Left renal cortex interstitium (tissue), 4 donors: ENCODE measurements around the gene GLP1R. TPM values are rescaled to one million over a fixed set of nuclear protein-coding genes. Genes with fewer than 3 reads are reported as not detected.

Experiments used
- DNase-seq, 4 donors: peaks; one replicate each; pipeline ENCODE4 v3.0.0-alpha.2; 2013; ENCODE audit warnings: low read depth in 4 of 4, low spot score in 2 of 4, missing footprints in 1 of 4
- polyA plus RNA-seq, 4 donors: library from polyadenylated mRNA; unstranded; fragments of 120-200 nt; gene quantifications; one replicate each; pipeline ENCODE4 v1.2.1, GENCODE V29; 2013; ENCODE audit not compliant: insufficient read length in 4 of 4

The GLP1R gene
- polyA plus RNA-seq, 4 donors, result 0.57 to 1.1 (median 0.78) TPM

DNA sequence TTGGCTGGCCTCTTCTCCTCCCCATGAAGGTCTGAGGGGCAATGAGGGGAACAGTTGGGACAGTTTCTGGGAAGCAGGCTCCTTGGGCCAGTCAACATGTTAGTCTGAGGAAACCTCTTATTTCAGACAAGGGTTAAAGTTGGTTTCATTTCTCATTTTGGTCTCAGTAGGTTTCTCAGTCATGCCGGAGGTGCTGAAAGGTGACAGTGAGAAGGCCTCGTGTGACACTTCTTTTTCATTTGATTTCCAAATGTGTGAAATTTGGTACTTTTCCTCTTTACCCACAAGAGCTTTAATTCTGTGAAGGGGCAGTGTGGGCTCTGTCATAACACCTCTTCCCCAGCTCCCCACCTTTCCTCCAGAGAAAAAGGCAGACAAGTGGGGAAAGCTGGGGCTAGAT is 7.5 kb upstream of the GLP1R start:
- no peak for DNase-seq

DNA sequence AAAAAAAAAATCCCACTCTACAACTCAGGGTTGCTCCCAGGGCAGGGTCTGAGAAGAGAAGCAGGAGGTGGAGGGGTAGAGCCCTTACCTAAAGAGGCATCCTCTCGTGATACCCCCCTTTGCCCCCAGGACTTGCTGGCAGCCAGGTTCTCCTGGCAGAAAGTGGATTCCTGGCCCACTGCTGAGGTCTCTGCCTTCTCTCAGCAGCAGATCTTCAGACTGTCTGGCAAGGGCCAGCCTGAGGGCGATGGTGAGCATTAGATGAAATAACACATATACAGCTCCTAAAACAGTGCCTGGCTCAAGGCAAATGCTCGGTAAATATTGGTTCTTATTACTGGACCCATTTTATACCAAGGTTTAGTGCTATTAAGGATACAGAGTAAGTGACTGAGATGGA is 4.8 kb upstream of the GLP1R start:
- no peak for DNase-seq

DNA sequence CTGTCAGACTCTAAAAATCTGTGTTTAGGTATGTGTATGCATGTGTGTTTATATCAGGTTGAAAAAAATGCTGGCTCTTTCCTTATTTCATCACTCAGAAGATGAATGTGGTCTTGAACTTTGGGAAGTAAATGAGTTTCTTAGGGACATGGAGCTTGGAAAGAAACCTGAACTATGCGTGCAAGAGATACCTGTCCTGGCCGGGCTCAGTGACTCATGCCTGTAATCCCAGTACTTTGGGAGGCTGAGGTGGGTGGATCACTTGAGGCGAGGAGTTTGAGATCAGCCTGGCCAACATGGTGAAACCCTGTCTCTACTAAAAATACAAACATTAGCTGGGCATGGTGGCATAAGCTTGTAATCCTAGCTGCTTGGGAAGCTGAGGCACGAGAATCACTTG is 4.4 kb upstream of the GLP1R start:
- DNase-seq, result no peak

DNA sequence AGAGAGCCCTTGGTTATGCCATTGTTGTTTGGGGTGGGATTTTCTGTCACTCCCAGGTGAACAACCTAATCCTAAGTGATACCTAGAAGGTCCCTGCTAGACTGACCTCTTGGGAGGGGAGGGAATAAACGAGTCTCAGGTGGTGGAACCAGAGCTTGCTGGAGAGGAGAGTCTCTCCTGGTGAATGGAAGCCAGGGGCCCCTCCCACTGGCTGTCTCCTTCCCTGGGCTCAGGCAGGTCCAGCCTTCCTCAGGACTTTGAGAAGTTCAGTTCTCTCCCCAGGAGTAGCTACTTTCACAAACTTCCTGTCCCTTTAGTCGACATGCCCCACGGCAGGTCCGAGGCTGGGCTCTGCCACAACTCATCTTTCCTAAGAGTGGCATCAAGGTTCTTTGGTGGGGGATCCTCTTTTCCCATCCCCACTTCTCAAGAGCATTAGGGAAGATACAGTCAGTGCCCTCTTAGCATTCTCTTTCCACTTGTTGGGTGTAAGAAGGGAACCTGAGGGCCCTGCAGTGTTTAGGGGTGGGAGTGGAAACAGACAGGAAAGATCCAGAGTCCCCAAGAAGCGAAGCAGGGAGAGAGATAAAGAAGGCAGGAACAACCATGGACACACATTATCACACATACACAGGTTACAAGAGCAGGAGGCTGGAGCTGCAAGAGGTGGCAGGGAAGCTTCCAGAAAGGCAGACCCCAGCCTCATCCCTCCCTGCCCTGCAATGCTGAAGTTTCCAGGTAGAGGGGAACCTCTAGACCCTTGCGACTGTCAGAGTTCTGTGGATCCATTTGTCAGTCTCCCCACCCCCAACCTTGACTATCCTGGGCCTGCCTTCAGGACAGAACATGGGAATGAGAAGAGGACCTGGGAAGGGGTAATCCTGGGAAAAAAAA is 900 bp upstream of the GLP1R start:
- no peak for DNase-seq

DNA sequence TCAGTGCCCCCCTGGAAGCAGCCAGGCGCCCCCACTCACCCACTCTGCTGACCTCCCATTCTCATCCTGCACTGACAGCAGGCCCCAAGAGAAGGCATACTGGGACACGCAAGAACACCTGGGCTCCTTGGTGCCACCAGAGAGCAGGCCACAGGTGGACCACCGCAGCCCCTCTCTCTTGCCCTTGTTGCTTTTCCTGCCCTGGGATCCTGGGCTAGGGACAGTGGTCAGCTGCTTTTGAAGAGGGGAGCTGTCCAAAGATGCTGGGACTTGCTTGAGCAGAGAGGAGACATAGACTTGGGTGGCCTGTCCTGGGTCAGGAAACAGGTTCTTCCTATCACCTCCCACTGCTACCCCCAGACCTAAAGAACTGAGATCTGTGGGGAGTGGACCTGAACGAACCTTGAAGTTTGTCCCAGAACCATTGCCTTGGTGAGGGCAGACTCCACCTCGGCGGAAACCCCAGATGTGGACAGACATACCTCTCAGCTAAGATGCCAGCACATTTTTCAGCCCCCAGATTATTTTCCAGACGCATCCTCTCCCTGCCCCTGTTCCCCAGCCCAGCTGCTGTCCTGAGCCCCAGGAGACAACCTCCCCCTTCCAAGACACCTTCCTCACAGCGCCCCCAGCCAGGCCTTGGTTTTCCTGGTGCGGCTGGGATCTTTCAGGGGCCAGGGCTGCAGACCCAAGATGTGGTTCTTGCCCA is 1.1 kb downstream of the GLP1R start:
- no peak for DNase-seq

DNA sequence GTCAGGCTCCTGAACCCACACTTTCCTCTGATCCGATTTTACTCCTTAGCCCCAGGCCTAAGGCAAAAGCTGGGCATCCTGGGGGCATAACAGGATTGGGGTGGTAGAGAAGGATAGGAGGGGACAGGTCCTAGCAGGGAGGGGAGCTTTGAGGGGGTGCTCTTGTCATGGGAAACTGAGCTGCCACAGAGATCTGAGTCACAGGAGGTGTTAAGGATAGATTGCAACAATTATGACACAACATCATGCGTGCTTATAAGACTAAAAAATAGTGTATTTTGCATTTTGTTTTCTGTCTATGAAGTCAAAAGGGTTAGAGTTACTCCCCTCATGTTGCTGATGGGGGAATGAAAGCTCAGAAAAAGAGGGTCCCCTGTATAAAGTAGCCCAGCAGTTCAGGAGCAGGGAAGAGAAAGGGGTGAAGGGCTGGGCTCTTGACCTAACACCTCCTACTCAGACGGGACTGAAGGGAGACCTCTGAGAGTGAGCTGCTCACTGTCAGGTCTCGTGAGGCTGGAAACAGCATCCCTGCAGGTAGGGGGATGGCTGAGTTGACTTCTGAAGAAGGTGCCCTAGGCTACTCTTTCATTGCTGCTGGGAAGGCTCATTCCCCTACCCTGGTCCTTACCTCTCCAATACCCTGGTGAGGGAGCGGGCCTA is 2.0 kb downstream of the GLP1R start:
- no peak for DNase-seq

DNA sequence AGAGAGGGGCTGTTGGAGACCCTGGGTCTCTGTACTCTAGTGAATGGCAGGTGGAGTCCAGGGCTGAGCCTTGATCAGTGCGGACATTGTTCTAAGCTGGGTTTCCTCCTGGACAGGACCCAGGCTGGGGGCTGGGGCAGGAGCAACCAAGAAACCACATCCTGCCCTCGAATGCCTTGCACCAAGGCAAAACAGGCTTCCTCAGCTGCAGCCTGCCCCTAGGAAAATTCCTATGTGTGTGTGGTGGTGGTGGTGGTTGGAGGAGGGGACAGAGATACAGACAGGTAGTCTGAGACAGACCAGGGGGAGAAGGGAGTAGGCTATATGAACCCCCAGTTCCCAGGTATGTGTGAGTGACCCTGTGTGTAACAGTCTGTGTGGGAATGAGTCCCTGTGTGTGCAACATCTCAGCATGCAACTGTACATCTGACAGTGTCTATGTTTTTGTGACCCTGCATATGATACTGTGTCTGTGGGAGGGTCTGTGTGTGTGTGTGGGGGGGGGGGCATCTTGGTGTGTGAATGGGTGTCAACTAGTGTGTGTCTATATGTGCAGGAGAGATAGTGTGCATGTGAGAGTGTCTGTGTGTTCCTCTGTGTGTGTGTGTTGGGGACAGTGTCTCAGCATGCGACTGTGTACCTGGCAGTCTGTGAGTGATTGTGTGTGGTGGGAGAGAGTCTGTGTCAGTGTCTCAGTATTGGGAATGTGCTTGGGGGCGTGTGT is 3.0 kb downstream of the GLP1R start:
- no peak for DNase-seq

DNA sequence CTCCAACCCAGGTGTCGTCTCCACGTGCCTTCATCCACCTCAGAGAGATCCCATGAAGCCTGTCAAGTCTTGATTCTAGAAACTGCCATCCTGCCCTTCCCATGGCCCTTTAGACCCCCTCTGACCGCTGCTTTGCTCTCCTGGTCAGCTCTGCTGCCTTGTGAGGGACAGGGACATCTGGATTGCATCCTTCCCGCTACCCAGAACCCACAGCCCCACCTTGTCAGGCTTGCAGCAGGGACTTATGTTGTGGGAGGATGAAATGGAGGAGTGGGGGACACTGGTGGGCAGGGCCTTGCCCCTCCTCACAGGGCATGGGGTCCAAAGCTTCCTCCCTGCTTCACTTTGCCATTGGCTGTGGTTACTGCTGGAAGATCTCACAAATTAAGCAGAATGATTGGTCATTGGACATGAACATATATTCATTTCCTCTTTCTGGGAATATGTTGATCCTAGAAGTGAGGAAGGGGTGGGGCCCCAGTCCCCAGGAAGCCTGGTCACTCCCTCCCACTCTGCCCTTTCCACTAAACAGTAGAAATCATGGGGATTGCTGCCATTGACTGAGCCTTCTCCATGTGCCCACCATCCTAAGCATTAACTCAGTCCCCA is 4.5 kb downstream of the GLP1R start:
- DNase-seq, result no peak

DNA sequence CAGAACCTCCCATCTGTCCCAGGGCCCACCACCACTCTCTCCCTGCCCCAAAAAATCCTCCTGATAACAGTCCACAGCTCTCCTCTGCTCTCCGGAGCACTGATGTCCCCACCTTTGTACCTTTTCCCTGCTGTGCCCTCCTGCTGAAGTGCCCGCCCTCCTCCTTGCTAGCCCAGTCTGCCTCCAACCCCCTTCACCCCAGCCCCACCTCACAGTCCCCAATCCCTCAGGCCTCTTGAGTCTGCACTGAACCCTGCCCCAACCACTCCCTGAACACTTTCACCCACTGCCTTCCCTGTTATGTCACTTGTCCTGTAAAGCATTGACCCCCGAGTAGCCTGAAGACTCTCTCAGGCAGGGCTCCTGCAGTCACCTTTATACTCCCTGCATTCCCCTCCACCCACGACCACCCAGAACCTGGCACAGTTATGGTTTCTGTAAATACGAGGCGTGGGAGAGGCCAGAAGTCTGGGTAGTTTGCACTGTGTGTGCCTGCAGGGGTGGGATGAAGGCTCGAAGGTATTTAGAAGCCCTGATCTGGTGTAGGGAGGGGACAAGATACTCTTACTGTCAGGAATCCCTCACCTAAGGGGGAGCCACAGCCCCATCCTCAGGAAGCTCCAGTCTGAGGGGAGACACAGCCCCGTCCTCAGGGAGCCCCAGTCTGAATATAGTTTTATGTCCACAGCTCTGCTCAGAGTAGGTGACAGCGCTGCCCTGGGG is 5.4 kb downstream of the GLP1R start:
- DNase-seq, result no peak

DNA sequence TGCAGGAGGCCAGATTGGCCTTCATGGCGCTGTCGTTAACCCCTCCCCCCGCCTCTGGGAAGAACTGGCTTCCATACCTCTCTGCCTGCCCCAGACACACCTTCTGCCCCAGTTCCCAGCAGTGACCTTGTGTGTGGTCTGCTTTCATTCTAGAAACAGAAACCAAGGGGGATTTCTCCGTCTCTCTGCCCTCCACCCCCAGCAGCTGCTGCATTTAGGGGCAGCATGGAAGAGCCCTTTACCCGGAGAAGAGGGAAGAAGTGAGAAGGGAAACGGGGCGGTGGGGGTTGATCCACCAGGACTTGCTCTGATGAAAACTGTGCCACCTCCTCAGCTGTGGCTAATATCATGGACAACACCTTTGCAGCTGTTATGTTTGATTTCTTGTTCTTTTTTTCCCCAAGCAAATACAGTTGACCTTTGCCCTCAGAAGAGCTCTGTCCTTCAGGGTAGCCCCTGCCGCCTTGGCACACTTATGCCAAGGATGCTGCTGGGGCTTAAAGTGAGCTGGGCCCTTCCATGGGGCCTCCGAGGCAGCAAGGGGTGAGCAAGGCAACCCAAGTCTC is 6.1 kb downstream of the GLP1R start:
- DNase-seq, result no peak

DNA sequence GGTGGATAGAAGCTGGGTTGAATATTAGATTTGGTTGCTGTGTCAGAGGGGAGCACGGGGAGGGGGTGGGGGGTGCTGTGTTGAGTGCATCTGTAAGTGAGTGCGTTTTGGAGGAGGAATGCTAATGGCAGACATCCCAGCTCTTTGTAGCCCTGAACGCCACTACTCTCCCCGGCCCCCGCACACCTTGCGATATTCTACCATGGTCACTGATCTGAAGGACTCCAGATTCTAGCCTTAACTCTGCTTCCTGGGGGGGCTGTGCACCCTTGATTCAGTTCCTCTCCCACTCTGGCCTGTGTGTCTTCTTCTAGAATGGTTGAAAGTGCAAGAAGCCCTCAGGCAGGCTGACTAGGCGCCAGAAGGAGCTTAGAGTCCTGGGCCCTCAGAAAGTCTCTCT is 7.1 kb downstream of the GLP1R start:
- DNase-seq, result no peak

DNA sequence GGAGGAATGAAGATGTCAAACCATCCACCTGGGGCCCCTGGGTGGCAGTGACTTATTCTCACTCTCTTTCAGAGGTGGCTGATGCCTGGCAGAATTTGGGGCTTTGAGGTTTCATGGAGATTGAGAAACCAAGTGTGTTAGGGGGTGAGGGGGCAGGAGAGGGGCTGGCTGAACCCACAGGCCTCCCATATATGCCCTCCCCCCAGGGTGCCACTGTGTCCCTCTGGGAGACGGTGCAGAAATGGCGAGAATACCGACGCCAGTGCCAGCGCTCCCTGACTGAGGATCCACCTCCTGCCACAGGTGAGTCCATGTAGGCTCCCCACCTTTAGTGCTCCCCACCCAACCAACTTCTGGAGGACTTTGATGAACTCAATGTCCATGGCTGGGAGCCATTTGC is 7.6 kb downstream of the GLP1R start:
- DNase-seq, result no peak

DNA sequence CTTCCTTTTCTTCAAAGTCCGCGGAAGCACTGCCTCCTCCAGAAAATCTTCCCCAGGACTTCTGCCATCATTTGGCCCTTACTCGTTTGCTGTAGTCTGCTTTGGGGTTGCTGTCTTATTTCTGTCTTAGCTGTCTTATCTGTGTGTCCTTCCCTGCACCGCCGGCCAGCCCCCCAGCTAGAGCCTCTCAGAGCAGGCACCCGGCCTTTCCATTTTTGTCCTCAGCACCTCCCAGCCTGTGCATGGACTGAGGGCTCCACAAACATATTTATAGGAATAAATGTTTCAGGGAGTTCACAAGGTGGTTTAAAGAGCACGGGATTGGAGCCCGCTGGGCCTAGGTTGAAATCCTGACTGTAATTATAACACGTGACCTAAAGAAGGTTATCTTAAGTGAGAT is 8.1 kb downstream of the GLP1R start:
- no peak for DNase-seq

DNA sequence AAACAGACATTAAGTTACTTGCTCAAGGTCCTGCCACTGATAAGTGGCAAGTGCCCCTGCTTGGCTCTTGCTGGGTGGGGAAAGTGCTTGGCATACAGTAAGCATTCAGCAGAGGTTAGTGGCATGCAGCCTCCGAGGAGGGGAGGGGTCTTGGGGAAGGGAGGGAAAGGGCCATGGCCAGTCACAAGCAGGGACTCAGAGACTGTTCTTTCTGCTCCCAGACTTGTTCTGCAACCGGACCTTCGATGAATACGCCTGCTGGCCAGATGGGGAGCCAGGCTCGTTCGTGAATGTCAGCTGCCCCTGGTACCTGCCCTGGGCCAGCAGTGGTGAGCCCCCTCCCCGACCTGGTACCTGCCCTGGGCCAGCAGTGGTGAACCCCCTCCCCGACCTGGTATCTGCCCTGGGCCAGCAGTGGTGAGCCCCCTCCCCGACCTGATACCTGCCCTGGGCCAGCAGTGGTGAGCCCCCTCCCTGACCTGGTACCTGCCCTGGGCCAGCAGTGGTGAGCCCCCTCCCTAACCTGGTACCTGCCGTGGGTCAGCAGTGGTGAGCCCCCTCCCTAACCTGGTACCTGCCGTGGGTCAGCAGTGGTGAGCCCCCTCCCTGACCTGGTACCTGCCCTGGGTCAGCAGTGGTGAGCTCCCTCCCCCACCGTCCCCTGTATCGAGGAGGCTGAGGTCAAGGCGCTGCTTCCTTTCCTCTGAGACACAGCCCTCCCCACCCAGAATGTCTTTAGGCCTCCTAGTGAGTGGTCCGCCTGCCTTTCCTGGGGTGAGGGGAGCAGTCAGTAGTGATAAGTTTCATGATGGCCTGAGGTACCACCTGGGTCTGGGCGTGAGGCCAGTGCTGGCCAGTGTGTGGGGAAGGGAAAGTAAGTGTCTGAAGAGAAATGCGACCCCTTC is 8.9 kb downstream of the GLP1R start:
- DNase-seq, result no peak

DNA sequence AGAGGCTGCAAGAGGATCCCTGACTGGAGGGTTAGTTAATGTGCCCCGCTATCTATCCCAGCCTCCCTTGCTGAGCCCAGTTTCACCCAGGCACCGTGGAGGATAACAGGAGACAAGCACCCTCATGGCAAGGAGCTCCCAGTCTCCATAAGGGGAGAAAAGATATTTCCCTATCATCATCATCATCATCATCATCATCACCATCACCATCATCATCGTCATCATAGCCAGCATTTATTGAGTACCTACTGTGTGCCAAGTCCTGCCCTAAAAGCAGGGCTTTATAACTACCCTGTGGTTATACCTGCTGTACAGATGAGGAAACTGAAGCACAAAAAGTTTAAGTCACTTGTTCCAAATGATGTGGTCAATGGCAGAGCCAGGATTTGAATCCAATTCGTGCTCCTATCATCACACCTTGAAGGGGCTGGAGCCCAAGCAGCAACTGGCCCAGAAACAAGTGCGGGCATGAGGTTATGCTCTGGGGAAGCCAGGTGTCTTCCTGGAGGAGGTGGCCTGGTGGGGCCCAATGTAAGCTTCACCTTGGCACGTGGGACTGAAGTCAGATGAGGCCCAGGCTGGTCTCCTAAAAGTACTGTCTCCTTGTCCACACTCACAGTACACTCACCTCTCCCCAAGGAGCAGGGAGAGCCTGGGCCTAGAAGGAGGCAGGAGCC is 10.0 kb downstream of the GLP1R start:
- DNase-seq, result no peak

DNA sequence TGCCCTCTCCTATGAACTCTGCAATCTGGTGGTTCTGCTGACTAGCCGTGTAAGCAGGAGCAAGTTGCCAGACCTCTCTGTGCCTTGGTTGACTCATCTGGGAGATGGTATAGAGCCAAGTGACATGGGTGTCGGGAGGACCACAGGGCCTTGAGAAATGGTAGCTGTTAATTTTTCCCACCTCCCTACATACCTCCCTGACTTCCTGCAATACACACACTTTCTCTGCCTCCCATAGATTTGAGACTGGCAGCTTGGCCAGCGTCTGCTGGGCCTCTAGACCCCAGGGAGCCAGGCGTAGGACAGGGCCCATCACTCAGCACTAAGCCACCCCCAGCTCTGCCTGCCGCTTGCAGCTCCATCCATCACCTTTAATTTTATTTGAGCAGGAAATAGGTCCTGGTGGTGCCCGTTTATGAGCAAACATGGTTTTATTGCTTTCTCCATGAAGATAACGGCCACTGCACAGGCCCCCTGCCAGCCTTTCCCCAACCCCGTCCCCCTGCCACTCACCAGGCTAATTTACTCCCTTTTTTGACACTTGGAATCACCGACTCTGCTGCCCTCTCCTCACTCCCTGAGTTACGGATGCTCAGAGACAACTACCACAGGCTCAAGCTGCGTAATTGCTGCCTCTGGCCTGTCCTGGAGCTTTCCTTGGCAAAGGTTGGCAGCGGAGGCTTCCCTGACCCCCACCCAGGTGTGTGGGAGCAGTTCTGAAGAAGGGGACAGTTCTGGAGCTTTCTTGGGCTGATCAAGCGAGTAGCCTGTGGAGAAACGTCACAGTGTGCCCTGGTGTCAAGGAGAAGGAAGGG is 11.1 kb downstream of the GLP1R start:
- no peak for DNase-seq
